GM12878 (cell line): ENCODE measurements around the gene USP47.

Experiments
- EZH2 ChIP-seq: IDR thresholded peaks from 2 replicates; pipeline ENCODE4 v1.6.1; 2012; ENCODE audit warnings: low read depth, mild to moderate bottlenecking, control low read depth, inconsistent platforms, low read length, borderline replicate concordance; ENCODE audit not compliant: control insufficient read depth
- RAD21 ChIP-seq: IDR thresholded peaks from 2 replicates; pipeline ENCODE4 v1.6.1; 2011; ENCODE audit warnings: mild to moderate bottlenecking, low read depth, low read length, moderate library complexity; ENCODE audit not compliant: insufficient read depth
- TAF1 ChIP-seq: IDR thresholded peaks from 2 replicates; pipeline ENCODE4 v1.6.1; 2011; ENCODE audit warnings: mild to moderate bottlenecking, low read depth, low read length, borderline replicate concordance

GRCh38 chr11:11865449-11865848 is 23.7 kb downstream of the USP47 start:
- TF ChIP-seq RAD21 = no peak
- no peak for TF ChIP-seq EZH2
- TF ChIP-seq TAF1 = no peak
